HFFc6 (cell line): ENCODE measurements around the gene SUGT1. TPM values are rescaled to one million over a fixed set of nuclear protein-coding genes. Genes with fewer than 3 reads are reported as not detected.

ENCODE experiments used
- DNase-seq: peaks from one replicate; pipeline ENCODE4 v3.0.0-alpha.2; 2018
- H3K27ac Mint-ChIP-seq: 2 replicates; pipeline ENCODE4 v1.8.0; 2020; ENCODE audit warnings: mild to moderate bottlenecking, mixed read lengths
- H3K27me3 Mint-ChIP-seq: 2 replicates; pipeline ENCODE4 v1.8.0; 2021; ENCODE audit warnings: mild to moderate bottlenecking, moderate library complexity, mixed read lengths; ENCODE audit not compliant: insufficient read depth
- H3K36me3 Mint-ChIP-seq: 2 replicates; pipeline ENCODE4 v1.8.0; 2021; ENCODE audit warnings: low read depth, mixed read lengths
- H3K4me1 Mint-ChIP-seq: 2 replicates; pipeline ENCODE4 v1.8.0; 2020; ENCODE audit warnings: low read depth, mixed read lengths
- H3K4me3 Mint-ChIP-seq: 2 replicates; pipeline ENCODE4 v1.8.0; 2020; ENCODE audit warnings: mild to moderate bottlenecking, moderate library complexity, mixed read lengths
- H3K9me3 Mint-ChIP-seq: 2 replicates; pipeline ENCODE4 v1.8.0; 2020; ENCODE audit warnings: mild to moderate bottlenecking, mixed read lengths
- CTCF ChIP-seq: fragments of 200-600 bp; sonication (generic); IDR thresholded peaks from 2 replicates; pipeline ENCODE4 v1.5.0; 2021; ENCODE audit warnings: antibody characterized with exemption, mild to moderate bottlenecking
- total RNA-seq, 6 experiments: library from RNA; stranded (reverse); fragmentation: NEBNext Ultra II Directional; extraction: Animal tissue kit (Norgen Biotek cat#: 25700); gene quantifications; 2 replicates in 1 of 6; 3 replicates in 5 of 6; pipeline ENCODE4 v1.2.3, GENCODE V29; 2021

The SUGT1 gene
- total RNA-seq, 6 experiments from 2014 or later: 66.0 to 83.5 (median 67.8) TPM

- no peaks in the 10 kb centered on the region for H3K9me3 Mint-ChIP-seq
- H3K27me3 Mint-ChIP-seq: peaks cover 13% of the 10 kb centered on the region
- H3K4me3 Mint-ChIP-seq: no peak overlapping the region
- H3K27ac Mint-ChIP-seq: no peak overlapping the region
- TF ChIP-seq CTCF: no peak
- no peaks in the 10 kb centered on the region for H3K4me1 Mint-ChIP-seq
- DNase-seq: no peak
- no peaks in the 10 kb centered on the region for H3K36me3 Mint-ChIP-seq
Measured at GRCh38 chr13:52736891-52737290, 84.3 kb downstream of the SUGT1 start.

- DNase-seq: no peak
- Mint-ChIP-seq H3K4me1 (no peaks in the 10 kb centered on the region), H3K27ac (no peak overlapping the region), H3K36me3 (no peaks in the 10 kb centered on the region), H3K9me3 (no peaks in the 10 kb centered on the region), H3K27me3 (peaks cover 12% of the 10 kb centered on the region), H3K4me3 (no peak overlapping the region)
- no peak for TF ChIP-seq CTCF
Measured at GRCh38 chr13:52737451-52737850, 84.8 kb downstream of the SUGT1 start.

- no peak for TF ChIP-seq CTCF
- no peak for DNase-seq
- H3K36me3 Mint-ChIP-seq: no peaks in the 10 kb centered on the region
- no peaks in the 10 kb centered on the region for H3K9me3 Mint-ChIP-seq
- no peak overlapping the region for H3K4me3 Mint-ChIP-seq
- H3K27ac Mint-ChIP-seq: no peak overlapping the region
- H3K4me1 Mint-ChIP-seq: no peaks in the 10 kb centered on the region
- peaks cover 14% of the 10 kb centered on the region for H3K27me3 Mint-ChIP-seq
Measured at GRCh38 chr13:52737965-52738364, 85.3 kb downstream of the SUGT1 start.

- Mint-ChIP-seq H3K27ac (no peak overlapping the region), H3K4me1 (no peaks in the 10 kb centered on the region), H3K9me3 (no peaks in the 10 kb centered on the region), H3K36me3 (no peaks in the 10 kb centered on the region), H3K27me3 (peaks cover 14% of the 10 kb centered on the region), H3K4me3 (no peak overlapping the region)
- no peak for DNase-seq
- TF ChIP-seq CTCF: 0 out of 2 replicates have a peak, but pooled peaks have one; percentile 2
Measured at GRCh38 chr13:52738719-52739467, 86.3 kb downstream of the SUGT1 start.

GRCh38 chr13:52739468-52740071 lies 86.9 kb downstream of the SUGT1 start, which contains the start of gene CNMD:
Gene CNMD, minus strand, starts transcription at chr13:52739820. Its CDS starts 119 bp downstream, at chr13:52739701.
- no peaks in the 10 kb centered on the region for H3K4me1 Mint-ChIP-seq
- H3K36me3 Mint-ChIP-seq: no peaks in the 10 kb centered on the region
- DNase-seq: no peak
- H3K27ac Mint-ChIP-seq: no peak within 1 kb of the TSS
- no peaks in the 10 kb centered on the region for H3K9me3 Mint-ChIP-seq
- peaks cover 14% of the 10 kb centered on the region for H3K27me3 Mint-ChIP-seq
- H3K4me3 Mint-ChIP-seq: no peak within 1 kb of the TSS
- TF ChIP-seq CTCF: no peak
